PC-9 (cell line): ENCODE results near the gene PHF21A. TPM values are rescaled to one million over a fixed set of nuclear protein-coding genes. Genes with fewer than 3 reads are reported as not detected.

Source experiments
- BruUV-seq: library from RNA; stranded (reverse); fragments of 400-500 nt; replicated peaks from 2 replicates; lab custom pipeline; 2021; lab: Mats Ljungman, UMichigan
- CTCF ChIA-PET: fragments of 300-600 bp; sonication (Branson Sonifier 250); formaldehyde crosslinking; loops from one replicate; lab custom pipeline; 2022; ENCODE audit warnings: antibody characterized with exemption; lab: Charles Lee
- POLR2A ChIA-PET: fragments of 300-600 bp; sonication (Branson Sonifier 250); formaldehyde crosslinking; loops from one replicate; lab custom pipeline; 2022; ENCODE audit warnings: antibody characterized with exemption; ENCODE audit not compliant: unreplicated experiment; lab: Charles Lee
- DNase-seq, 2 experiments: peaks; one replicate each; pipeline versions ENCODE4 v3.0.0 to v3.0.0-alpha.2; 2015 to 2022; ENCODE audit warnings: mixed read lengths in 1 of 2
- H2AFZ ChIP-seq: fragments of 200-600 bp; sonication (generic); 2 replicates; pipeline ENCODE4 v1.8.1; 2017; ENCODE audit warnings: antibody characterized with exemption
- H3F3A ChIP-seq: fragments of 200-600 bp; sonication (generic); 2 replicates; pipeline ENCODE4 v1.8.1; 2017; ENCODE audit warnings: antibody characterized with exemption, mild to moderate bottlenecking, low read depth; ENCODE audit not compliant: insufficient read depth
- H3K27ac ChIP-seq: fragments of 200-600 bp; sonication (generic); 2 replicates; pipeline ENCODE4 v1.6.1; 2016; ENCODE audit warnings: mixed run types
- H3K27me3 ChIP-seq: fragments of 200-600 bp; sonication (generic); 2 replicates; pipeline ENCODE4 v1.6.1; 2016; ENCODE audit warnings: low read depth, mixed run types; ENCODE audit not compliant: insufficient read depth
- H3K36me3 ChIP-seq: fragments of 200-600 bp; sonication (generic); 2 replicates; pipeline ENCODE4 v1.6.1; 2016; ENCODE audit warnings: low read depth, mixed run types
- H3K4me1 ChIP-seq: fragments of 200-600 bp; sonication (generic); replicated peaks from 2 replicates; pipeline ENCODE4 v1.6.1; 2016; ENCODE audit warnings: mixed run types; ENCODE audit not compliant: insufficient read depth
- H3K4me2 ChIP-seq: fragments of 200-600 bp; sonication (generic); 2 replicates; pipeline ENCODE4 v1.6.1; 2017; ENCODE audit warnings: mixed run types
- H3K4me3 ChIP-seq: fragments of 200-600 bp; sonication (generic); 2 replicates; pipeline ENCODE4 v1.6.1; 2016; ENCODE audit warnings: mixed run types
- H3K79me2 ChIP-seq: fragments of 200-600 bp; sonication (generic); 2 replicates; pipeline ENCODE4 v1.6.1; 2017; ENCODE audit warnings: low read depth, mixed run types
- H3K9me2 ChIP-seq: fragments of 200-600 bp; sonication (generic); 2 replicates; pipeline ENCODE4 v1.8.1; 2017; ENCODE audit warnings: mild to moderate bottlenecking; ENCODE audit not compliant: insufficient read depth
- H3K9me3 ChIP-seq: fragments of 200-600 bp; sonication (generic); 2 replicates; pipeline ENCODE4 v1.8.1; 2016; ENCODE audit warnings: low read depth; ENCODE audit not compliant: insufficient read depth
- H4K20me1 ChIP-seq: fragments of 200-600 bp; sonication (generic); 2 replicates; pipeline ENCODE4 v1.8.1; 2017; ENCODE audit not compliant: insufficient read depth
- CTCF ChIP-seq: fragments of 200-600 bp; sonication (generic); conservative IDR thresholded peaks from 2 replicates; pipeline ENCODE4 v1.6.1; 2017; ENCODE audit warnings: mixed run types, antibody characterized with exemption, mild to moderate bottlenecking, moderate library complexity
- EZH2 ChIP-seq: fragments of 200-600 bp; sonication (generic); IDR thresholded peaks from 2 replicates; pipeline ENCODE4 v1.8.0; 2017; ENCODE audit warnings: antibody characterized with exemption, low read depth
- intact Hi-C: fragments of 100-400 bp; cut with micrococcal nuclease; formaldehyde crosslinking; loops from one replicate; pipeline ENCODE4 v1.10.0; 2022; ENCODE audit not compliant: unreplicated experiment
- total RNA-seq: library from RNA; stranded (reverse); gene quantifications from 2 replicates; pipeline ENCODE4 v1.2.3, GENCODE V29; 2021

PHF21A gene
- total RNA-seq, 1 experiment from 2014 or later, result 54.3 TPM

GRCh38 chr11:46050003-46050461, 71.2 kb downstream of the PHF21A start:
- intact Hi-C loops, result loop anchor here (10.0 kb wide), 1 partner anchor 55 kb away; no protein-coding TSS in a partner anchor
- peaks cover 9% of the 10 kb centered on the region; the same call in 1 of the 2 replicates for H3F3A ChIP-seq
- no peaks in the 10 kb centered on the region for H3K27me3 ChIP-seq
- no peak overlapping the region for H2AFZ ChIP-seq
- DNase-seq, result peak in 1 of 2 experiments; percentile 45
- H3K79me2 ChIP-seq, result no peaks in the 10 kb centered on the region
- no peak overlapping the region for H3K27ac ChIP-seq
- H3K9me2 ChIP-seq, result no peaks in the 10 kb centered on the region
- CTCF ChIA-PET, result no interaction called here
- H3K4me2 ChIP-seq, result no peak overlapping the region
- POLR2A ChIA-PET, result no interaction called here
- TF ChIP-seq EZH2 (no peak), CTCF (no peak)
- BruUV-seq, result no TSS peak
- H3K4me1 ChIP-seq, result peaks cover 6% of the 10 kb centered on the region; the same call in 1 of the 2 replicates
- H4K20me1 ChIP-seq, result 0 out of 2 replicates have a peak, but pooled peaks cover 4% of the 10 kb centered on the region
- H3K9me3 ChIP-seq, result no peaks in the 10 kb centered on the region
- no peaks in the 10 kb centered on the region for H3K36me3 ChIP-seq
- H3K4me3 ChIP-seq, result no peak overlapping the region

- BruUV-seq, result no TSS peak
- no peak overlapping the region for H2AFZ ChIP-seq
- H3K79me2 ChIP-seq, result no peaks in the 10 kb centered on the region
- intact Hi-C loops, result no loop called here
- peaks cover 9% of the 10 kb centered on the region; the same call in 1 of the 2 replicates for H3F3A ChIP-seq
- H3K36me3 ChIP-seq, result no peaks in the 10 kb centered on the region
- TF ChIP-seq EZH2, result no peak
- TF ChIP-seq CTCF, result no peak
- H3K4me1 ChIP-seq, result peaks cover 6% of the 10 kb centered on the region; the same call in 1 of the 2 replicates
- 0 out of 2 replicates have a peak, but pooled peaks cover 4% of the 10 kb centered on the region for H4K20me1 ChIP-seq
- H3K27me3 ChIP-seq, result no peaks in the 10 kb centered on the region
- POLR2A ChIA-PET, result no interaction called here
- no peaks in the 10 kb centered on the region for H3K9me2 ChIP-seq
- no peak overlapping the region for H3K4me3 ChIP-seq
- CTCF ChIA-PET, result no interaction called here
- no peak overlapping the region for H3K27ac ChIP-seq
- H3K9me3 ChIP-seq, result no peaks in the 10 kb centered on the region
- no peak for DNase-seq
- no peak overlapping the region for H3K4me2 ChIP-seq
Observed at GRCh38 chr11:46049325-46049897, 71.8 kb downstream of the PHF21A start.

GRCh38 chr11:46048198-46048597, 73.1 kb downstream of the PHF21A start:
- H3K27ac ChIP-seq, result no peak overlapping the region
- no peak for DNase-seq
- TF ChIP-seq CTCF, result no peak
- no peak for TF ChIP-seq EZH2

More at GRCh38 chr11:46048198-46048597, 73.1 kb downstream of the PHF21A start:
- intact Hi-C loops, result no loop called here
- Histone ChIP-seq H3K79me2 (no peaks in the 10 kb centered on the region), H3K4me3 (no peak overlapping the region), H3K4me2 (no peak overlapping the region), H3K9me2 (no peaks in the 10 kb centered on the region), H3F3A (peaks cover 9% of the 10 kb centered on the region; the same call in 1 of the 2 replicates), H4K20me1 (0 out of 2 replicates have a peak, but pooled peaks cover 4% of the 10 kb centered on the region), H3K36me3 (no peaks in the 10 kb centered on the region), H3K9me3 (no peaks in the 10 kb centered on the region), H3K4me1 (peaks cover 6% of the 10 kb centered on the region; the same call in 1 of the 2 replicates), H3K27me3 (no peaks in the 10 kb centered on the region), H2AFZ (no peak overlapping the region)
- ChIA-PET CTCF (no interaction called here), POLR2A (no interaction called here)
- BruUV-seq, result no TSS peak
